ENCODE data around the gene PHYHD1. TPM values are rescaled to one million over a fixed set of nuclear protein-coding genes. Genes with fewer than 3 reads are reported as not detected.

Gene PHYHD1
- total RNA-seq, 2 experiments from 2014 or later: 0.61 to 1.5 TPM

DNA sequence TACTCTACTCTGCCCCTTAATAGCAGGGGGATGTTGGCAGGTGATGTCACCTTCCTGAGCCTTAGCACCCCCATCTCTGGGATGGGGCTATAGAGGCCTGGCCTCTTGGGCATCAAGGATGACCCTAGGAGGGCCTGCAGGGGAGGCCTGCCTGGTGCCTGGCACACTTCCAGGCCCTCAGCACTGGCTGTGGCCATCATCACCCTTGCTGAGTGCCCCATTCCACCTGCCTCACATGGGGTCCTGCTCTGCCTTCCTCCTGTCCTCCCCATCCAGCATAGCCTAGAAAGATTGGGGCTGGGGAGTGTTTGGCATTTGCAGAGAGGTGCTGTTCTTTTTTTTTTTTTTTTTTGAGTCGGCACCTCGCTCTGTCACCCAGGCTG lies 17.7 kb upstream of the PHYHD1 start:
- H3K9me3 Mint-ChIP-seq: no peaks in the 10 kb centered on the region
- H3K4me1 Mint-ChIP-seq (ENCODE audit: low read depth): peaks cover 60% of the 10 kb centered on the region
- POLR2A ChIA-PET: interaction anchor here (0.6 to 2.0 kb wide), 4 partner anchors 9 to 246 kb away, joined by 3 to 15 read pairs (median 8); partner anchors contain the start of genes DYNC2I2, KYAT1 and LRRC8A
- no peak for TF ChIP-seq CTCF (IDR thresholded peaks at IDR 0.05)
- no peaks in the 10 kb centered on the region for H3K27me3 Mint-ChIP-seq
- H3K27ac Mint-ChIP-seq: peak overlapping the region; percentile 91
- ATAC-seq (peak; percentile 1), DNase-seq (no peak)
- intact Hi-C loops (cut with micrococcal nuclease): no loop called here
- CTCF ChIA-PET: no interaction called here
- no peak overlapping the region for H3K4me3 Mint-ChIP-seq
- H3K36me3 Mint-ChIP-seq (ENCODE audit: low read depth): peaks cover 14% of the 10 kb centered on the region

- Mint-ChIP-seq H3K4me3 (no peak overlapping the region), H3K4me1 (ENCODE audit: low read depth) (peaks cover 58% of the 10 kb centered on the region), H3K9me3 (no peaks in the 10 kb centered on the region), H3K36me3 (ENCODE audit: low read depth) (peaks cover 18% of the 10 kb centered on the region), H3K27ac (peak overlapping the region; percentile 61), H3K27me3 (no peaks in the 10 kb centered on the region)
- CTCF ChIA-PET: interaction anchor here (1.0 kb wide), 1 partner anchor 24 kb away, joined by 3 read pairs; no protein-coding TSS in a partner anchor
- no peak for DNase-seq
- POLR2A ChIA-PET: interaction anchor here (0.6 kb wide), 1 partner anchor 247 kb away, joined by 3 read pairs; the partner anchor contains the start of gene DYNC2I2
- TF ChIP-seq CTCF (IDR thresholded peaks at IDR 0.05): no peak
- ATAC-seq: no peak
- intact Hi-C loops (cut with micrococcal nuclease): no loop called here
These were observed 16.7 kb upstream of the PHYHD1 start for GRCh38 chr9:128903871-128904620.

GRCh38 chr9:128905964-128906363 lies 14.8 kb upstream of the PHYHD1 start:
- no peaks in the 10 kb centered on the region for H3K27me3 Mint-ChIP-seq
- intact Hi-C loops (cut with micrococcal nuclease): no loop called here
- H3K4me1 Mint-ChIP-seq (ENCODE audit: low read depth): peaks cover 59% of the 10 kb centered on the region
- TF ChIP-seq CTCF (IDR thresholded peaks at IDR 0.05): no peak
- no peak overlapping the region for H3K4me3 Mint-ChIP-seq
- H3K9me3 Mint-ChIP-seq: no peaks in the 10 kb centered on the region
- POLR2A ChIA-PET: interaction anchor here (0.7 to 1.2 kb wide), 3 partner anchors 13 to 118 kb away, joined by 3 read pairs; no protein-coding TSS in a partner anchor
- DNase-seq (no peak), ATAC-seq (no peak)
- H3K36me3 Mint-ChIP-seq (ENCODE audit: low read depth): peaks cover 28% of the 10 kb centered on the region
- CTCF ChIA-PET: interaction anchor here (0.6 kb wide), 1 partner anchor 25 kb away, joined by 3 read pairs; the partner anchor contains the start of gene KYAT1
- H3K27ac Mint-ChIP-seq: peak overlapping the region; percentile 8

DNA sequence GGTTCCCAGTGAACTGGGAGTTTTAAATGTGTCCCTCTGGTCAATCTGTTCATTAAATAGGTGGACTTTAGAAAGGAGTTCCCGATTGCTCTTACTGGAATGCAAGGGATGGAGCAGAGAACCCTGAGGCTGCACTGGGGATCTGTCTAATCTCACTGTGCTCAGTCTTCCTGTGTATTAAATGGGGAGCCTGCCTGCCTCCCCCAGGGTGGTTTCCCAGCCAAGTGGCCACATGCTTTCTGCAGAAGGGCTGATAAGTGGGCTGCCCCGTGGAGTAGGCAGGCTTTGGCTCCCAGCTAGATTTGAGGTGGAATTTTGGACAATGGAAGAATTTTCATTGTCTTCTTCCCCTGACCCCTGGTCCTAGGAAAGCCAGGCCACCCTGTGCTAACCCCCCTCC lies 14.0 kb upstream of the PHYHD1 start:
- POLR2A ChIA-PET: interaction anchor here (1.2 kb wide), 2 partner anchors 20 to 76 kb away, joined by 3 read pairs; no protein-coding TSS in a partner anchor
- Mint-ChIP-seq H3K9me3 (no peaks in the 10 kb centered on the region), H3K36me3 (ENCODE audit: low read depth) (peaks cover 28% of the 10 kb centered on the region), H3K4me3 (no peak overlapping the region), H3K27me3 (no peaks in the 10 kb centered on the region), H3K27ac (peak overlapping the region; percentile 3), H3K4me1 (ENCODE audit: low read depth) (peaks cover 58% of the 10 kb centered on the region)
- CTCF ChIA-PET: no interaction called here
- intact Hi-C loops (cut with micrococcal nuclease): no loop called here
- no peak for TF ChIP-seq CTCF (IDR thresholded peaks at IDR 0.05)
- DNase-seq (no peak), ATAC-seq (no peak)

DNA sequence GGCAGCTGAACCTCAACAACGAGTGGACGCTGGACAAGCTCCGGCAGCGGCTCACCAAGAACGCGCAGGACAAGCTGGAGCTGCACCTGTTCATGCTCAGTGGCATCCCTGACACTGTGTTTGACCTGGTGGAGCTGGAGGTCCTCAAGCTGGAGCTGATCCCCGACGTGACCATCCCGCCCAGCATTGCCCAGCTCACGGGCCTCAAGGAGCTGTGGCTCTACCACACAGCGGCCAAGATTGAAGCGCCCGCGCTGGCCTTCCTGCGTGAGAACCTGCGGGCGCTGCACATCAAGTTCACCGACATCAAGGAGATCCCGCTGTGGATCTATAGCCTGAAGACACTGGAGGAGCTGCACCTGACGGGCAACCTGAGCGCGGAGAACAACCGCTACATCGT lies 12.4 kb upstream of the PHYHD1 start:
- ChIA-PET POLR2A (interaction anchor here (0.9 kb wide), 1 partner anchor 26 kb away, joined by 4 read pairs; the partner anchor contains the start of genes KYAT1 and LRRC8A), CTCF (interaction anchor here (1.0 to 2.0 kb wide), 2 partner anchors 10 to 20 kb away, joined by 3 to 9 read pairs; no protein-coding TSS in a partner anchor)
- no peak for DNase-seq
- no peaks in the 10 kb centered on the region for H3K27me3 Mint-ChIP-seq
- no peak overlapping the region for H3K4me3 Mint-ChIP-seq
- no peak overlapping the region for H3K27ac Mint-ChIP-seq
- no peak for ATAC-seq
- peaks cover 59% of the 10 kb centered on the region for H3K4me1 Mint-ChIP-seq (ENCODE audit: low read depth)
- intact Hi-C loops (cut with micrococcal nuclease): no loop called here
- peaks cover 37% of the 10 kb centered on the region for H3K36me3 Mint-ChIP-seq (ENCODE audit: low read depth)
- TF ChIP-seq CTCF (IDR thresholded peaks at IDR 0.05): no peak
- H3K9me3 Mint-ChIP-seq: no peaks in the 10 kb centered on the region

Measured in activated CD8-positive, alpha-beta T cell treated with anti-CD3 and anti-CD28 coated beads for 36 hours (primary cell).